Stimulated activated CD8-positive, alpha-beta memory T cell treated with anti-CD3 and anti-CD28 coated beads, Interleukin-15, amount 100 ng/mL, for 48 hours (primary cell): ENCODE measurements around the gene GPR4.
"Not testable (repeated sequence)": the region's sequence is repeated elsewhere in the genome, so short reads cannot be mapped to it uniquely, and the experiment has no call there.

ENCODE experiments used
- DNase-seq, 2 donors: peaks; one replicate each; pipeline ENCODE4 v3.0.0-alpha.2; 2020; ENCODE audit warnings: low read depth in 2 of 2

Gene GPR4

DNA sequence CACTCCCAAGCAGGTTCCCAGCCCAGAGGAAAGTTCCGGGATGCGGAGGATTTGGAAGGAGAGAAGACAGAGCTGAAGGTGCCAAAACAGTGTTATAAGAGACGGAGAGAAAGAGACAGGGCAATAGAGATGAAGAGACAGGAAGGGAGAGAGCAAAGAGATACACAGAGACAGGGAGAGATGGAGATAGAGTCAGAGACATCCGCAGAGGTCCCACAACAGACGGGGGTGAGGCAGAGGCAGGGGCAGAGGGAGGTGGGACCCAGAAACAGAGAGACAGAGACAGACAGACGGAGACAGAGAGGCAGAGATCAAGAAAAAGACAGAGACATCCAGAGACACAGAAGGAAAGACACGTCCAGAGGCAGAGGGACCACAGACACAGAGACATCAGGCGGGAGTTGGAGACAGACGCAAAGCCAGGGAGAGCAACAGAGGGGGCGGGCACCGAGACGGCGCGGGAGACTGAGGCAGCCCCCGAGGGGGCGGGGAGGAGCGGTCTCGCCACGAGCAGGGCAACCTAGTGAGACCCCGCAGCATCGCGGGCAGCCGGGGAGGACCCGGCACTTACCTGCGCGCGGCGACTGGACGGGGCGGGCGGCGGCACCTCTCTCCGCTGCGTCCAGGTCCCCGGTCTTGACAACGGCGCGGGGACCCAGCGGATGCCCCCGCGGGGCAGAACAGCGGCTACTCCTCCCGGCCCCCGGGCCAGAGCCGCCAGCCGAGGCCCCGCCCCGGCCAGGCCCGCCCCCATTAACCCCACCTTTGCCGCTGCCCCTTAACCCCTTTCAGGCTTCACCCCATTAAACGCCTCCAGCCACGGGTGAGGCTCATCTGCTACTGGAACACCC is at the start of gene GPR4:
GPR4 (minus strand) TSS at position 689 of the 851 bp plus-strand sequence. CDS start 10,346 bp downstream, outside the sequence.
- DNase-seq = no peak

DNA sequence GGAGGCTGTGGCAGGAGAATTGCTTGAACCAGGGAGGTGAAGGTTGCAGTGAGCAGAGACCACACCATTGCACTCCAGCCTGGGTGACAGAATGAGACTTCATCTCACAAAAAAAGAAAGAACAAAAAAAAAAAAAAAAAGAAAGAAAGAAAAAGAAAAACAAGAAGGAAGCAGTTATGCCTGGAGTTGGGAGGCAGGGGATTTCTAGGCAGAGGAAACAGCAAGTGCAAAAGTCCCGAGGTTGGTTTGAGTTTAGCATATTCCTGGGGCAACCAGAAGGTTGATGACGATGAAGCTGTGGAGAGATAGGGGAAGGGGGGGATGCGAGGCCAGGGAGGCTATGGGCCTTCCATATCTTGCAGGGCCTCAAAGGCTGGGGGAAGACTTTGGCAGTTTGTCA is 48.7 kb upstream of the GPR4 start:
- DNase-seq = no peak

DNA sequence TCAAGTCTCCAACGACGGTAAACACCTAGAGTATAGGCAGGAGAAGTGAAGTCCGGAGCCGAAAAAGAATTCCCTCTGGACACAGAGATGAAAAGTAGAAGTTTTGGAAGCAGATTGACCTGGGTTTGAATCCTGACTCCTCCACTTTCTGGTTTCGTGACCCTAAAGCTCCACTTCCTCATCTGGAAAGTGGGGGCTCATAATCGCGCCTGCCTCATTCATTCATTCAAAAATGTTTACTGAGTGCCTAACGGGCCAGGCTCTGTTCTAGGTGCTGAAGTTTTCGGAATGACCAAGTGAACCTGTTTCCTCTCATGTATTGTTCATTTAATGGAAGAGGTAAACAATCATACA is 44.3 kb upstream of the GPR4 start:
- no peak for DNase-seq

DNA sequence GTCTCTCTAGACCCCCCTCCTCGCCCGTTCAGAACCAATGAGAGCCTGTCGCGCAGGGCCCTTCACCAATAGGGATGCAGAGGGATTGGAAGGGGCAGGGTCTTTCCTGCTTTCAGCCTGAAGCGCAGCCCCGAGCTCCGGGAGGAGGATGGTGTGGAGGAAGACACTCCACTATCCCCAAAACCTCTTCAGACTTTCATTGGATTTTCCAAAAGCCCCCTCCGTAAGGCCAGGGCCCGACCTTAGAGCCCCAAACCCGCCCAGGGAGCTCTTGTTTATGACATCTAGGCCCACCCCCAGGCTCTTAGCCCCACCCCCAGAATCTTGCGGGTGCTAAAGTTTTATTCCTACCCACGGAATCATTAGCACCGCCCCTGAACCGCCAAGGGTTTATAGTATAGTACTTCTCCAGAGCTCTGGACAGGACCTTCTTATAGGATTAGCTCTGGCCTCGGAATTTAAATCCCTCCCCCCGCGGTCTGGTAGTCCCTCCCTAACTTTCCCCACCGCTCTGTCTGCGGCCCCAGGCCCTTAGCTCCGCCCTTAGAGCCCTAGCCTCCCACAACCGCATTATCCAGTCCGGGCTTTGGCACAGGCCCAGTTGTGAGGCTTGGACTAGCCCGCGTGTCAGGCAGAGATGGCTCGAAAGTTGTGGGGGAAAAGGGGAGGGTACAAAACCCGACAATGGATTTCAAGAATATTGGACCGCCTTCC is 43.8 kb upstream of the GPR4 start:
- DNase-seq = peak; percentile 77

DNA sequence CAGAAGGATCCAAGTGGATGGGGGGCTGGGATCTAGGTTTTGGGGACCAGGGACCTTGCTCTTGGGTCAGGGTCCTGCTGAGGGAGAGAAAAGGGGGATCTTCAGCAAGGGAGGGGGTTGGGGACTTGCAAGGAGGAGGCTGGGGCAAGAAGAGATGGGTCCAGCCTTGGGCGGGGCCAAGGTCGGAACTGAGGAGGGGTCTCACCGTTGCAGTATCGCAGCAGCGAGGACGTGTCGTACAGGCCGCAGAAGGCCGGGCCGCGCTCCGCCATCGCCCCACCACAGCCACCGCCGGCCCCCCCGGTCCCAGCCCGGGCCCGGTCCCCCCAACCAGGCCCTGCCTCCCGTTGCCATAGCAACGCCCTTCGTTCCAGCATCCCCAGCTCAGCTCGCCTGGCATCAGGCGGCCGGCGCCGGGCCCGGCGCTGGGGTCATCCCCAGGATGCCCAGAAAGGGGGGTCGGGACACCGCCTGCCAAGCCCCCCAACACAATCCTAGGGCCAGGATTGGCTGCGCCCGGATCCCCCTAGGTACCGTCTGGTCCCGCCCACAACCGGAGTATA is 43.1 kb upstream of the GPR4 start:
- DNase-seq = no peak

DNA sequence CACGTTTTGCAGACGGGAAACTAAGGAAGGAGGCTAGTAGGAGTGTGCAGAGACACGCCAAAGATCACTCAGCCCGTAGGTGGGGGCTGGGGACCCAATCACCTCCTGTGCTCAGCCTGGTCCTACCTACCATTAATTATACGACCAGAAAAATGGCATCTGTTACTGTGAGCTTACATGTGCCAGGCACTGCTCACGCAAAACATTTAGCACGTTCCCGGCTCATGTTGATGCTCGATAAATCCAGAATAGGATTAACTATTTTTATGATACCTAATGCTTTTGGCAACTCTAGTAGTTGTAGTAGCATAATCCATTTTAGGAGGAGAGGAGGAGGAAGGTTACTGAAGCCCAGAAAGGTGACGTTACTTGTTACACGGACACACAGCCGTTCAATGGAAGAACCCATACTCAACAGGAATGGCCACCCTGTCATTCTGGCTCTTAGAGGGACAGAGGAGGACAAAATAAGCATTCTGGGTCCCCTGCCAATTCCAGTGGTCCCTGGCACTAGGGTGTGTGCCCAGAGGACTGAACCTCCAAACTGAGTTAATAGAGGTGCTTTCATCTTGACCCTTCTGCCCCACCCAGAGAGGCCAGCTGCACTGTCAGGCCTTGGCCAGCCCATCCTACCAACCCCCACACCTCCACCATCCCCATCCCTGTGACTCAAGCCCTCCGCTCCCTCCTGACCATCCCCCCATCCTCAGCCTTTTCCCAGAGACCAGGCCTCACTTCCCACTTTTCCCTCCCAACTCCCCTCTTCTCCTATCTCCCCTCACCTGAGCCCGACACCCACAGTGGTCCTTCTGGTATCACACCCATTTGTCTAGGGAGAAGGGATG is 42.1 kb upstream of the GPR4 start:
- DNase-seq = no peak

DNA sequence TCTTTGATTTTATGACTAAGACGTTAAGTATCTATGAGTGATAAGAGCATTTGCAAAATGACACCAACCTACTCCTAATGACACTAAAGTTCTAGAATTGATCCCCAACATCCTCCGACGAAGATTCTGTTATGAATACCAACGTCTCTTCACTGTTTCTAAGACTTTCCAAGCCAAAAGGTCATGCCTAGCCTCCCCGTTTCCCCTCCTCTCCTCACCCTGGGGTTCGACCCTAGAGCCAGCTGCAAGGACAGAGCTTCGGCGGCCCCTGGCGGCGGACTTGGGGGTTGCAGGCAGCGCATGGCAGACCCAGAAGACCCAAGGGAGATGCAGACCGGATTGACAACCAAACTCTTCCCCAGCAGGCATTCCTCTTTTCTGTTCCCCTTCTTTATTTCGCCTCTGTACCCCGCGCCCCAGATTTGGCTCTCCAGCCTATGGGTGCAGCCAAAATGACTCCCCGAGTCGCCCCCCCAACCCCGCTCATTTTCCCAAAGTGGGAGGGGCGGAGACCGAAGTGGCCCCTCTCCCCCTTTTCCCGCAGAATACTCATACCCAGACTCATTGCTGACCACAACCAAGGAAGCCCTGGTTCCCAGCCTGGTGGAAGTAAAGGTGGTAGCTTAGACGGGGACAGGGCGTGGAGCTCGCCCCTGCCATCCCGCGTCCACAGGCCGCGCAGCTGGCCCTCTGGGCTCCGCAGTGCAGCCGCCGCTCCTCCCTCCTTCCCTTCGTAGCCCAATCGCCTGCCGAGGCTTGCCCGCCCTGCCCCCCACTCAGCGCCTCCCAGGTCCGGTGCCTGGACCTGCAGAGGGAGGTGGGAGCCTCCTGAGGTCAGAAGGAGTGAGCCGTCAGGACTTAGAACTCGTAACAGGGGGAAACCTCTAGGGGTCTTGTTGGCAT is 41.3 kb upstream of the GPR4 start:
- peak; percentile 88 to 93 for DNase-seq

- DNase-seq = peak; percentile 82 to 86
Observed at GRCh38 chr19:45641274-45642105, 39.5 kb upstream of the GPR4 start.

- DNase-seq = peak in 1 of 2 donors; percentile 42
Observed at GRCh38 chr19:45640849-45641273, 38.8 kb upstream of the GPR4 start.

DNA sequence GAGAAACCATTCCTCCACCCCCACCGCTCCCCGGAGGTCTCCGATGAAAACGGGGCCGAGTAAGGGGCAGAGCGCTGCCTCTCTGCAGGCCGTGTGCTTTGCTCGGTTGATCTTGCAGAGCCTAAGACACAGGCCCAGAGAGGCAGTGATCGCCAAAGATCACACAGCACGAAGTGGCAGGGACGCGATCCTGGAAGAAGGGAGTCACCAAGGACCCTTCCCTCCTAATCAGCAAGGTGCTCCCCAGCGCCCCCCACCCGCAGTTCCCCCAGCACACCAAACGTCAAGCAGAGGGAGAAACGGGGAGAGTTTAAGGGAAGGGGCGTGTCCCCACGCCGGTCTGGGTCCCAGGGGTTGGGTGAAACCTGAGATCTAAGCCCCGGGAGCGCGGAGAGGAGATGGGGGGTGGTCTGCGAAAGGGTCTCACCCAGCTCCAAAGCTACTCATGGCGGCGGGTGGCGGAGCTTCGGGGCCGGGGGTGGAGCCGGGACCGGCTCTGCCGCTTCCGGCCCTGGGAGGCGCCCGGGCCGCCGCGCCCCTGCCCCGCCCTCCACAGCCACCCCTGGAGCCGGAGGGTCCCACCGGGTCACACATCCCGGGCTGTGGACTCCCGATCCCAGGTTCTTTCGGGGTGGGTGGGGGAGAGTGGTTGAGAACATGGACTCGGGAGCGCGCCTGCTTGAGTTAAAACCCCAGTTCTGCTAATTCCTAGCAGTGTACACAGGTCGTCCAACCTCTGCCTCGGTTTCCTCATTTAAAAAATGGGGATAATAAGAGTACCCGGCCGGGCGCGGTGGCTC is 37.1 kb upstream of the GPR4 start, which contains the start of gene EML2:
EML2 (minus strand) TSS at position 468 of the 800 bp plus-strand sequence; CDS start at position 447, 21 bp downstream.
- peak; percentile 36 to 48 for DNase-seq

DNA sequence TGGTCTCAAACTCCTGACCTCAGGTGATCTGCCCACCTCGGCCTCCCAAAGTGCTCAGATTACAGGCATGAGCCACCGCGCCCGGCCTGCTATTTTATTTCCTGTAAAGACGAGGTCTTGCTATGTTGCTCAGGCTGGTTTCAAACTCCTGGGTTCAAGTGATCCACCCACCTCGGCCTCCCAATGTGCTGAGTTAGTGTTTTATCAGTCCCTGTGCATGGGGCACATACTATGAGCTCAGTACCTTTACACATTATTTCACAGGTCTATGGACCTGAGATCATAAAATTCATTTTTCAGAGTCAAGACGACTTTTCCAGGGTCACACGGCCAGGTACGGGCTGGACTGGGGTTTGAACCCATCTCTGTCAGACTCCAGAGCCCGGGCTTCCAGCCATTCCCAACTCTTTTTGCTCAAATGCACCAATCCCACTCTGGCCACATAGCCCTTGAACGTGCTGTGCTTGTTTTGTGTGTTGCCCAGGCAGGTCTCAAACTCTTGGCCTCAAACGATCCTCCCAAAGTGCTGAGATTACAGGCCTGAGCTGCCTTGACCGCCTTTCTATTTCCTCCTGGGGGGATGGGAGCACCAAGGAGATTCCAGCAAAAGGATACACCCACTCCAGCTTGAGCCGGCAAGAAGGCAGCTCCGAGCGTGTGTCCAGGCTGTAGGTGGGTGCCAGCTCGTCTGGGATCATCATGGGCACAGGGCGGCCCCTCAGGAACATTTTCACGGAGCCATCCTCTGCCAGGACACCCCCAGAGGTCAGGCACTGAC is 36.1 kb upstream of the GPR4 start:
- DNase-seq = no peak

DNA sequence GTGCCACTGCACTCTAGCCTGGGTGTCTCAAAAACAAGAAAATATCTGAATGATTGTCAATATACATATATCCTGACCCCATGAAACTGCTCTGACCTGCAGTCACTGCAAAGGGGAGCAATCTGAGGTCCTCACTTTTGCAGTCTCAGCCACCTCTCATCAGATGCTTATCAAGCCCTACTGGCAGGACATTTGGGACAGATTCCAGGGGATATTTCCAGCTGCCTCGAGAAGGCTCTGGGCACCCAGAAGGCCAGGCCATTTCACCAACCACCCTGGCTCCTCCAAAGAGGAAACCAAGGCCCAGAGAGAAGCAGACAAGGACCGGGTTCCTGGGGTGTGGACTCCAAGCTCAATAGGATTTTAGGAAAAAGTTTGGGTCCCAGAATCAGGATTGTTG is 34.9 kb upstream of the GPR4 start:
- DNase-seq = no peak

GRCh38 chr19:45636275-45636674 is 34.3 kb upstream of the GPR4 start:
- DNase-seq = no peak

- peak; percentile 25 to 37 for DNase-seq
Observed at GRCh38 chr19:45632468-45633196, 30.6 kb upstream of the GPR4 start.

DNA sequence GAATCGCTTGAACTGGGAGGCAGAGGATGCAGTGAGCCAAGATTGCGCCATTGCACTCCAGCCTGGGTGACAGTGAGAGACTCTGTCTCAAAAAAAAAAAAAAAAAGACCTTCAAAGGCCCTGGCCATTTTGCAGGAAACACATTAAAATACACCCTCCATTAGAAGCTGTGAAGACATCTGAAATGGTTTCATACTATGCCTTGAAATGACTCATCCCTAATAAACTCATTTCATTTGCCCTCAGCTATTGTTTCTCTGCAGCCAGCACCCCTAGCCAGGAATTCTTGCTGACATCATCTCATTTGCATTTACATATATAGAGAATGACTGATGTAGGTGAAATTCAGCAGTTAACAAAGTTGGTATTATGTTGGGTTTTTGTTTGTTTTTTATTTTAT is 28.5 kb upstream of the GPR4 start:
- no peak for DNase-seq

- DNase-seq = no peak
Observed at GRCh38 chr19:45629704-45630103, 27.7 kb upstream of the GPR4 start.

GRCh38 chr19:45628219-45628618 is 26.2 kb upstream of the GPR4 start:
- not testable (repeated sequence) for DNase-seq
